Heart right ventricle (tissue), 16 donors: ENCODE measurements around the gene NPLOC4. TPM values are rescaled to one million over a fixed set of nuclear protein-coding genes. Genes with fewer than 3 reads are reported as not detected.
A peak's percentile ranks its signal among the peaks of the same experiment; 100 is the strongest.

Experiments
- ATAC-seq, 8 donors: fragments of 200-7000 bp; cut with Tn5 transposase; one replicate each; pipeline ENCODE4 v1.9.1; 2020; ENCODE audit warnings: mild to moderate bottlenecking in 8 of 8, moderate library complexity in 8 of 8, moderate number of reproducible peaks in 1 of 8
- DNase-seq, 2 donors: peaks; one replicate each; pipeline ENCODE4 v3.0.0-alpha.2; 2020
- H3K27ac ChIP-seq, 10 donors: fragments of 200-600 bp; sonication (generic) in 2 of 10; one replicate each; pipeline versions ENCODE4 v1.5.0 to v1.8.0; 2020 to 2022; ENCODE audit warnings: mild to moderate bottlenecking in 3 of 10
- H3K27me3 ChIP-seq, 7 donors: fragments of 200-600 bp; one replicate each; pipeline ENCODE4 v1.8.0; 2021 to 2022; ENCODE audit warnings: mild to moderate bottlenecking in 2 of 7
- H3K36me3 ChIP-seq, 9 donors: fragments of 200-600 bp; sonication (generic) in 1 of 9; one replicate each; pipeline versions ENCODE4 v1.5.0 to v1.8.0; 2020 to 2022; ENCODE audit warnings: mild to moderate bottlenecking in 2 of 9
- H3K4me1 ChIP-seq, 9 donors: fragments of 200-600 bp; sonication (generic) in 1 of 9; one replicate each; pipeline versions ENCODE4 v1.5.0 to v1.8.0; 2020 to 2022; ENCODE audit warnings: mild to moderate bottlenecking in 4 of 9
- H3K4me3 ChIP-seq, 10 donors: fragments of 200-600 bp; sonication (generic) in 2 of 10; one replicate each; pipeline versions ENCODE4 v1.5.0 to v1.8.0; 2020 to 2022; ENCODE audit warnings: mild to moderate bottlenecking in 7 of 10, moderate library complexity in 2 of 10
- H3K9me3 ChIP-seq, 11 donors: fragments of 200-600 bp in 10 of 11; sonication (generic) in 2 of 11; one replicate each; pipeline versions ENCODE4 v1.5.0 to v1.8.0; 2013 to 2022; ENCODE audit warnings: mild to moderate bottlenecking in 2 of 11, control low read depth in 1 of 11, moderate library complexity in 1 of 11
- CTCF ChIP-seq, 9 donors: fragments of 200-600 bp; sonication (generic) in 2 of 9; IDR thresholded peaks; one replicate each; pipeline versions ENCODE4 v1.5.0 to v1.8.0; 2021 to 2022; ENCODE audit warnings: antibody characterized with exemption in 9 of 9, mild to moderate bottlenecking in 5 of 9, moderate library complexity in 1 of 9
- WGBS, 2 donors: extraction: QIAGEN DNeasy Blood & Tissue Kit; methylation state at CpG; one replicate each; pipeline ENCODE4 v1.1.7; 2013; ENCODE audit warnings: inconsistent platforms in 1 of 2; 5-methylcytosine and 5-hydroxymethylcytosine counted together
- intact Hi-C, 10 donors: fragments of 100-400 bp; cut with DNase I; formaldehyde crosslinking; loops; one replicate each; pipeline versions ENCODE4 v1.11.1 to v1.14.2; 2022
- polyA plus RNA-seq, 2 donors: library from polyadenylated mRNA; stranded (reverse); fragments of 200-250 nt; gene quantifications; one replicate each; pipeline ENCODE4 v1.2.3, GENCODE V29; 2013
- total RNA-seq, 10 donors: library from RNA; stranded (reverse); fragmentation: NEBNext Ultra II Directional in 3 of 10; extraction: Animal tissue kit (Norgen Biotek cat#: 25700) in 3 of 10; gene quantifications; one replicate each; pipeline versions ENCODE4 v1.2.1 to v1.2.4, GENCODE V29; 2021 to 2023
- donor health status: Arrhythmogenic right ventricular cardiomyopathy.
- donor health status: ischemic (EF 13 %, LVEDD 7.1; RV severe dilation, severe dysfunction).
- donor health status: healthy with polysubstance abuse.
- donor health status: DM: no; HTN: yes; CAD: no.
- donor health status: DM: no; HTN: no; CAD: no.
- donor health status: ischemic (EF 25% LVEDD 6.9; RV normal size, moderate dysfunction).
- donor health status: ischemic (EF 25% LVEDD 5.7; RV mildly dilated, moderate dysfunction).
- donor health status: healthy.
- donor health status: DM: yes; HTN: yes; CAD: no.
- donor health status: Ischemic cardiomyopathy.
- donor health status: ischemic (EF 35%, LVEDD 5.7; RV mildly dilated, moderate dysfunction).
- donor health status: nonischemic (EF 11% LVEDD 7.7; RV severe dilation, severe dysfunction).
- donor health status: DM: yes; HTN: yes; CAD: no.
- donor health status: PGD.
- donor health status: ischemic (EF 29% LVEDD 5.4; RV normal size, mild dysfunction).
- donor health status: nonischemic (EF 23%, LVEDD 6.1; RV moderate dilation, normal function).

The NPLOC4 gene
- total and polyA plus RNA-seq, 12 donors, result 30.7 to 115 (median 95.2) TPM

GRCh38 chr17:81556863-81557262 is 80.0 kb downstream of the NPLOC4 start:
- Histone ChIP-seq H3K27me3 (no peaks in the 10 kb centered on the region), H3K4me1 (peaks cover 20 to 71% (median 56%) of the 10 kb centered on the region in 9 donors), H3K4me3 (no peak overlapping the region), H3K27ac (peak overlapping the region in 8 of 10 donors; percentile 44 to 76 (median 64)), H3K36me3 (peaks cover 0 to 61% (median 38%) of the 10 kb centered on the region in 9 donors), H3K9me3 (no peaks in the 10 kb centered on the region)
- intact Hi-C loops, result no loop called here
- ATAC-seq (no peak), DNase-seq (no peak)
- no peak for TF ChIP-seq CTCF (IDR thresholded peaks at IDR 0.05)
- WGBS, 2 donors, result 91 to 93% methylated on average over 6 of the region's 6 CpGs

GRCh38 chr17:81556175-81556691 is 80.7 kb downstream of the NPLOC4 start:
- no peak for TF ChIP-seq CTCF (IDR thresholded peaks at IDR 0.05)
- Histone ChIP-seq H3K4me3 (no peak overlapping the region), H3K9me3 (no peaks in the 10 kb centered on the region), H3K27me3 (no peaks in the 10 kb centered on the region), H3K36me3 (peaks cover 0 to 55% (median 33%) of the 10 kb centered on the region in 9 donors), H3K4me1 (peaks cover 22 to 72% (median 61%) of the 10 kb centered on the region in 9 donors), H3K27ac (peak overlapping the region; percentile 31 to 76 (median 63))
- DNase-seq (no peak), ATAC-seq (peak in 4 of 8 donors; percentile 17 to 46 (median 42))
- intact Hi-C loops, result no loop called here
- WGBS, 2 donors, result 69 to 74% methylated on average over 9 of the region's 9 CpGs

GRCh38 chr17:81553616-81554181 is 83.2 kb downstream of the NPLOC4 start:
- H3K27me3 ChIP-seq, result no peaks in the 10 kb centered on the region
- ATAC-seq, result peak in 2 of 8 donors; percentile 1 to 23
- TF ChIP-seq CTCF (IDR thresholded peaks at IDR 0.05), result no peak
- no peaks in the 10 kb centered on the region for H3K9me3 ChIP-seq
- peaks cover 26 to 65% (median 55%) of the 10 kb centered on the region in 9 donors for H3K4me1 ChIP-seq
- peaks cover 0 to 52% (median 15%) of the 10 kb centered on the region in 9 donors for H3K36me3 ChIP-seq
- DNase-seq, result no peak
- intact Hi-C loops, result loop anchor here in 1 of 10 donors (5.0 kb wide), 1 partner anchor 36 kb away; no protein-coding TSS in a partner anchor
- 36 to 41% methylated on average over 24 of the region's 24 CpGs for WGBS, 2 donors
- peak overlapping the region in 8 of 10 donors; percentile 85 to 99 (median 97) for H3K4me3 ChIP-seq
- H3K27ac ChIP-seq, result peak overlapping the region in 8 of 10 donors; percentile 78 to 95 (median 93)

GRCh38 chr17:81553018-81553615 is 83.8 kb downstream of the NPLOC4 start:
- ATAC-seq (peak; percentile 23 to 70 (median 49)), DNase-seq (peak; percentile 53 to 73)
- 3 to 5% methylated on average over 19 of the region's 19 CpGs for WGBS, 2 donors
- TF ChIP-seq CTCF (IDR thresholded peaks at IDR 0.05), result no peak
- Histone ChIP-seq H3K4me3 (peak overlapping the region; percentile 78 to 99 (median 96)), H3K36me3 (peaks cover 0 to 52% (median 13%) of the 10 kb centered on the region in 9 donors), H3K27me3 (no peaks in the 10 kb centered on the region), H3K27ac (peak overlapping the region; percentile 38 to 95 (median 92)), H3K9me3 (no peaks in the 10 kb centered on the region), H3K4me1 (peaks cover 26 to 61% (median 55%) of the 10 kb centered on the region in 9 donors)
- intact Hi-C loops, result loop anchor here in 1 of 10 donors (5.0 kb wide), 1 partner anchor 36 kb away; no protein-coding TSS in a partner anchor
